BE2C (cell line): ENCODE data around the gene GSG1L.

ENCODE experiments used
- DNase-seq: peaks from one replicate; pipeline ENCODE4 v3.0.0-alpha.2; 2020
- H3K27me3 ChIP-seq: fragments of 250-450 bp; sonication (Bioruptor Pico); 2 replicates; pipeline ENCODE4 v1.5.1; 2020; ENCODE audit warnings: mild to moderate bottlenecking
- H3K36me3 ChIP-seq: fragments of 250-450 bp; sonication (Bioruptor Pico); 2 replicates; pipeline ENCODE4 v1.5.1; 2020; ENCODE audit warnings: mild to moderate bottlenecking
- H3K4me1 ChIP-seq: fragments of 250-450 bp; sonication (Bioruptor Pico); 2 replicates; pipeline ENCODE4 v1.5.1; 2020
- H3K4me3 ChIP-seq: 2 replicates; pipeline ENCODE4 v1.5.1; 2011; ENCODE audit warnings: low read depth, low read length
- H3K9me3 ChIP-seq: fragments of 250-450 bp; sonication (Bioruptor Pico); 2 replicates; pipeline ENCODE4 v1.5.1; 2020
- CTCF ChIP-seq: IDR thresholded peaks from 2 replicates; pipeline ENCODE4 v1.5.1; 2012; ENCODE audit warnings: mild to moderate bottlenecking, low read depth, low read length

GSG1L gene

GRCh38 chr16:27786923-27787625 lies 276.4 kb downstream of the GSG1L start:
- no peaks in the 10 kb centered on the region for H3K9me3 ChIP-seq
- no peak for DNase-seq
- TF ChIP-seq CTCF = no peak

GRCh38 chr16:27786221-27786922 lies 277.1 kb downstream of the GSG1L start:
- Histone ChIP-seq H3K9me3 (no peaks in the 10 kb centered on the region), H3K4me1 (no peaks in the 10 kb centered on the region), H3K36me3 (no peaks in the 10 kb centered on the region), H3K27me3 (no peaks in the 10 kb centered on the region), H3K4me3 (no peak overlapping the region)
- no peak for TF ChIP-seq CTCF
- DNase-seq = no peak

More at GRCh38 chr16:27786923-27787625, 276.4 kb downstream of the GSG1L start:
- H3K4me1 ChIP-seq = no peaks in the 10 kb centered on the region
- H3K27me3 ChIP-seq = no peaks in the 10 kb centered on the region
- H3K36me3 ChIP-seq = no peaks in the 10 kb centered on the region
- H3K4me3 ChIP-seq = no peak overlapping the region

- Histone ChIP-seq H3K4me3 (no peak overlapping the region), H3K4me1 (no peaks in the 10 kb centered on the region), H3K36me3 (no peaks in the 10 kb centered on the region), H3K27me3 (no peaks in the 10 kb centered on the region), H3K9me3 (no peaks in the 10 kb centered on the region)
- no peak for TF ChIP-seq CTCF
- no peak for DNase-seq
Measured at GRCh38 chr16:27785307-27785678, 278.2 kb downstream of the GSG1L start.

- Histone ChIP-seq H3K36me3 (no peaks in the 10 kb centered on the region), H3K4me1 (no peaks in the 10 kb centered on the region), H3K27me3 (no peaks in the 10 kb centered on the region), H3K4me3 (no peak overlapping the region), H3K9me3 (no peaks in the 10 kb centered on the region)
- DNase-seq = no peak
- TF ChIP-seq CTCF = no peak
Measured at GRCh38 chr16:27784351-27785306, 278.9 kb downstream of the GSG1L start.

GRCh38 chr16:27781981-27782880 lies 281.3 kb downstream of the GSG1L start:
- no peak overlapping the region for H3K4me3 ChIP-seq
- H3K4me1 ChIP-seq = no peaks in the 10 kb centered on the region
- no peaks in the 10 kb centered on the region for H3K27me3 ChIP-seq
- no peaks in the 10 kb centered on the region for H3K9me3 ChIP-seq
- no peak for TF ChIP-seq CTCF
- no peak for DNase-seq
- H3K36me3 ChIP-seq = no peaks in the 10 kb centered on the region
